ENCODE results near the gene RIN1.

RIN1 gene

DNA sequence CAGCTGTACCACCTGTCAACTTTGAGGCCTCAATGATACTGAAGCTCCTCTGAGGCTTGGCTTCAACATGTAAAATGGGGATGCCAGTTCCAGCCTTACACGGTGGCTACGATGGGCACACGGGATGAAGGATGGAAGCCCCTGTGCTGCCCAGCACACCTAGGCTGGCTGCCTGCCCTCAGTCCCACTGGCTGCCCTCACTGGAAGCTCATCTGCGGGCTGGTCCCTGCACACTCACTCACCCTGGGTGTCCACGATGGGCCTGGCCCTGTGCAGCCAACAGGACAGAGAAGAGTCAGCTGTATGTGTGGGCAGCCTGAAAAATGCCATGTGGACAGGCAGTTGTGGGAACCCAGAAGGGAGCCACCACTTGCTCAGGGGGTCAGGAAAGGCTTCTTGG, 49.5 kb downstream of the RIN1 start:
- H3K27ac ChIP-seq, result no peak overlapping the region
- no peak for DNase-seq (ENCODE audit: low read depth, low spot score)

DNA sequence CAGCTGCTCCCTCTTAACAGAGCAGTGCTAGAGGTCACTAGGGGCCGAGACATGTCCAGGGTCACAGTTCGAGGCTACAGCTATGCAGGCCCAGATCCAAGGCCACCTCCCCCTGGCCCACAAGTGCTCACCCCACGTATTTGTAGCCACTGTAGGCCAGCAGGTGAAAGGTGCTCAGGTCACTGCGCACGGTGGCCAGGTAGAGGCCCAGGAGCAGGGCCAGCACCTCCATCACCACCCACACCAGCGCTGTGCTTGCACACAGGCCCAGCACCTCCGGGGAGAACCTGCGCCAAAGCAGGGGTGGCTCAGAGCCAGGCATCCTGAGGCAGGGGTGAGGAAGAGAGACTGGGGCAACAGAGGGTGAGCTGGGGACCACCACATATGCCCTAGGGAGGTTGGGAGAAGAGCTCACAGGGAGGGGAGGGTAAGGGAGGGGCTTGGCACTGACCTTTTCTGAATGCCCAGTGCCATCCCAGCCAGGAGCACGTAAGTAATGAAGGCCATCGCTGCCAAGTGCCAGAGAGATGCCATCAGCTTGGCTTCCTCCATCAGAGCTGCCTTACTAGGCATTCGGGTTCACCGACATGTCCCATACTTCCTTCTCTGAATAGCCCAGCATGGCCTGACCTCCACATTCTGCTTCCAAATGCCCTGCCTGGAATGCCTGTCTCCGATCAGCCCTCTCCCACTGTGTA, 50.8 kb downstream of the RIN1 start:
- DNase-seq (ENCODE audit: low read depth, low spot score), result no peak
- H3K27ac ChIP-seq, result no peak overlapping the region

DNA sequence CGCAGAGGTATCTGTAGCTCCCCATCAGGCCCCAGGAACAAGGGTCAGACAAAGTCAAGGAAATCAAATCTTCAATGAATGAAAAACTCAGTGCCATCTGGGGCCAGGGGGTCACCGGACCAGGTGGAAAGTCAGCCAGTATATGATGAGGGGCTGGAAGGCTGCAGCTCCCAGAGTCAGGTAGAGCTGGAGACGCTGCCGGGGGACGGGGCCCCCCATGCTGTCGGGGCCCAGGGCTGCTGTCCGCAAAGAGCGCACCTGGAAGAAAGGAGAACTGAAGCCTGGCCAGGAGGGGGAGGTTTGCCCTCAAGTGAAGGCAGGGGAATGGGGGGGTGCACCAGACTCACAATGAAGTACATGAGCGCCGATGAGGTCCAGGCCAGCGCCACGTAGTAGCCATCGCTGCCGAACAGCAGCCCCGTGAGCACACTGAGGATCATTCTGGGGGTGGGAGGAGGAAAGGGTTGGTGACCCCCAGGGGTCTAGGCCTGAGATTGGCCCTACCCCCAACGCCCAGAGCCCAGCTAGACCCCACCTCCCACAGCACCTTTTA, 51.6 kb downstream of the RIN1 start:
- DNase-seq (ENCODE audit: low read depth, low spot score), result no peak
- no peak overlapping the region for H3K27ac ChIP-seq

DNA sequence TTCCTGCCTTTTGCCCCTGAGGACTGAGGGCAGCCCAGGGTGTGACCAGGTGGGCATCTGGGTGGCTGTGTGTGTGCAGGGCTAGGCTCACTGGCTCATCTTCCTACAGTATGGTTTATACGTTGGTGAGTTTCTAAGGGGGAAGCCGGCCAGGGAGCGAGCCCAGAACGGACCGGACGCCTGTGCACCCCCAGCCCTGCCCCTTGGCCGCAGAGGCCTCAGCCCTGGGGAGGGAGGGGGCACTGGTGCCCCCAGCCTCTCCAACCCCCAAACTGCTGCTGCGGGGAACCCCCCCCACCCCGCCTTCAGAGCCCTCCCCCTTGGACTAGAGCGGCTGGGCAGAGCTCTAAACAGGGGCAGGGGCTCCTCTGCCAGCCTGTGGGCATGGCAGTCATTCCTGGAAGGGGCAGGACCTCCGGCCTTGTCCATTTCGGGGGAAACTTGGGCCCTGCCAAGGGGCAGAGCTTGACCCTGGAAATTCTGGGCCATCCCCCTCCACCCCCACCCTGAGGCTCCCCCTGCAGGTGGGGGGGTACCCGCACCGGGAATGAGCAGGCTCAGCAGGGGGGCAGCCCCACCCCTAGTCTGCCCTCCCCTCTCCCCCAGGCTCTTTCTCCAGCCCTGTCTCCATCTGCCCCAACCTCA, 52.7 kb downstream of the RIN1 start:
- DNase-seq (ENCODE audit: low read depth, low spot score), result no peak
- H3K27ac ChIP-seq, result no peak overlapping the region

DNA sequence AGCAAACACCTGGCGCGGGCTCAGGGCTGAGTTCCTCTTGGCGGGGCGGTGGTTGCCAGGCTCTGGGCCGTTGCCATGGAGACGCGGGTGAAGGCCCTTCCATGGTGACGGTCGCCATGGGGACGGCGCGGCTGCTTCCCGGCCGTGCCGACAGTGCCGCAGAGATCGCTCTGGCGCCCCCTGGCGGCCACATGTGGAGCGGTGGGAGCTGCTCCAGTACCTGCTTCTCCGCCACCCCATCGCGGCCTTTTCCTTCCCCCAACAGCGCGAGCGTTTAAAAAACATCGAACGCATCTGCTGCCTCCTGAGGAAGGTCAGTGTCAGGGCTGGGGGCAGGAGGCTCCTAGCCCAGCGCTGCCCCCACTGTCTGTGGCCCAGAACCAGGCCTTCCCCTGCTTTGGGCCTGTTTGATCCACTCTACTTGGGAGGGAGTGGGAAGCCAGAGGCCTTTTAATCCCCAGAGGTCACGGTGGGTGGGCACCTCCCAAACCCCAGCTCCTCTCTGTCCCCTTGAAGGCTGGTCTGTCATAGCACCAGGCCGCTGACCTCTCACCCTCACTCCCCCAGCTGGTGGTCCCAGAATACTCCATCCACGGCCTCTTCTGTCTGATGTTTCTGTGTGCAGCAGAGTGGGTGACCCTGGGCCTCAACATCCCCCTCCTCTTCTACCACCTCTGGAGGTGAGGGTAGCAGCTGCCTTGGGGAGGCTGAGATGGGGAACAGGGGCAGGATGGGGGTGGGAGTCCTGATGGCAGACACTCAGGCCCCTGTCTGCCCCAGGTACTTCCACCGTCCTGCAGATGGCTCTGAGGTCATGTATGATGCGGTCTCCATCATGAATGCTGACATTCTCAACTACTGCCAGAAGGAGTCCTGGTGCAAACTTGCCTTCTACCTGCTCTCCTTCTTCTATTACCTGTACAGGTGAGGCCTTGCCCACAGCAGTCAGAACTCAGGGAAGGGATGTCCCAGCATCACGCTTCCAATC, 53.5 kb downstream of the RIN1 start:
- peak; percentile 76 for DNase-seq (ENCODE audit: low read depth, low spot score)
- no peak overlapping the region for H3K27ac ChIP-seq

All from epithelial cell of prostate (primary cell).